AG04450 (cell line): ENCODE measurements around the gene TOLLIP. TPM values are rescaled to one million over a fixed set of nuclear protein-coding genes. Genes with fewer than 3 reads are reported as not detected.

Source experiments
- CTCF ChIA-PET: fragments of 300-600, 350-600 bp; formaldehyde crosslinking; extraction: SDS; loops from one replicate; lab custom pipeline; 2022; ENCODE audit warnings: antibody characterized with exemption, inconsistent platforms; lab: Charles Lee
- POLR2A ChIA-PET: fragments of 350-600 bp; formaldehyde crosslinking; extraction: SDS; loops from one replicate; lab custom pipeline; 2021; ENCODE audit warnings: antibody characterized with exemption, inconsistent platforms; lab: Yijun Ruan, JAX
- DNase-seq: peaks from one replicate; pipeline ENCODE4 v3.0.0-alpha.2; 2011; ENCODE audit warnings: low read depth, low spot score
- H3K27ac ChIP-seq: one replicate; pipeline ENCODE4 v1.5.1; 2012; ENCODE audit warnings: low read depth, low read length, control low read depth
- H3K27me3 ChIP-seq: one replicate; pipeline ENCODE4 v1.6.0; 2012; ENCODE audit warnings: low read length; ENCODE audit not compliant: control insufficient read depth, insufficient read depth
- H3K4me3 ChIP-seq: 2 replicates; pipeline ENCODE4 v1.5.1; 2011; ENCODE audit warnings: mild to moderate bottlenecking, low read depth, low read length, control low read depth
- H3K9me3 ChIP-seq: 2 replicates; pipeline ENCODE4 v1.5.1; 2012; ENCODE audit warnings: low read length; ENCODE audit not compliant: control insufficient read depth, insufficient read depth
- CTCF ChIP-seq: IDR thresholded peaks from 2 replicates; pipeline ENCODE4 v1.5.1; 2011; ENCODE audit warnings: low read depth, low read length, control low read depth, inconsistent platforms
- polyA plus RNA-seq: library from polyadenylated mRNA; depleted of rRNA; stranded (reverse); fragments of >200 nt; gene quantifications from 2 replicates; pipeline ENCODE4 v1.2.3, GENCODE V29; 2011

Gene TOLLIP
- polyA plus RNA-seq, 1 experiment, result 24.3 TPM

DNA sequence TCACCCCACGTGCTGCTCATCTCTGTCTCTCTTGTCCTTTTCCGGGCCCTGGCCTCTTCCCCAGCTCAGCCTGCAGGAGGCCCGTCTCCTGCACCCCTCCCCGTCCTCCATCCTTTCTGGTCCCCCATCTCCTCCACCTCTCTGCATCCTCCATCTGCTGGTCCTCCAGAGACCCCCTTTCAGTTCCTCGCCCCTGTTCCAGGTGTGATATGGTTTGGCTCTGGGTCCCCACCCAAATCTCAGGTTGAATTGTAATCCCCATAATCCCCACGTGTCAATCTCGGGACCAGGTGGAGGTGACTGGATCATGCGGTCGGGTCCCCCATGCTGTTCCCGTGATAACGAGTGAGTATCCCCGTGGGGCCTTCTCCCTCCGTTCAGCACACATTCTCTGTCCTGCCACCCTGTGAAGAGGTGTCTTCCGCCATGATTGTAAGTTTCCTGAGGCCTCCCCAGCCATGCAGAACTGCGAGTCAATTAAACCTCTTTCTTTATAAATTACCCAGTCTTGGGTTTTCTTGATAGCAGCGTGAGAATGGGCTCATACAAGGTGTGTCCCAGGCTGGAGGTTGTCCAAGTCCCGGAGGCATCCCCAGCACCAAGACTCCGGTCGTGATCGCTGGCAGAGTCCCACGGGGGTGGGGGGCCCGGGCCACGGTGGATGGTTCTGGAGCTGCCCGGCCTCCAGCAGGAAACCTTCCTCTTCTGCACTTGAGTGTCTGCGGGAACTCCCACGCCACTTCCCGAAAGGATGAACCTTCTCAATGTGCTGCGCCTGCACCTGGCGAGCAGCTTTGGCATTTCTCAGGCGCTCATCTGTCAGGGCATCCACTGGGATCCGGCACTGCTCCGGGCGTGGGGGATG lies 29.0 kb upstream of the TOLLIP start:
- Histone ChIP-seq H3K9me3 (peaks cover 9% of the 10 kb centered on the region; the same call in 1 of the 2 replicates), H3K27ac (no peak overlapping the region), H3K4me3 (no peak overlapping the region), H3K27me3 (peaks cover 7% of the 10 kb centered on the region)
- no peak for TF ChIP-seq CTCF
- POLR2A ChIA-PET, result interaction anchor here (0.6 kb wide), 1 partner anchor 277 kb away, joined by 3 read pairs; no protein-coding TSS in a partner anchor
- CTCF ChIA-PET, result no interaction called here
- no peak for DNase-seq

DNA sequence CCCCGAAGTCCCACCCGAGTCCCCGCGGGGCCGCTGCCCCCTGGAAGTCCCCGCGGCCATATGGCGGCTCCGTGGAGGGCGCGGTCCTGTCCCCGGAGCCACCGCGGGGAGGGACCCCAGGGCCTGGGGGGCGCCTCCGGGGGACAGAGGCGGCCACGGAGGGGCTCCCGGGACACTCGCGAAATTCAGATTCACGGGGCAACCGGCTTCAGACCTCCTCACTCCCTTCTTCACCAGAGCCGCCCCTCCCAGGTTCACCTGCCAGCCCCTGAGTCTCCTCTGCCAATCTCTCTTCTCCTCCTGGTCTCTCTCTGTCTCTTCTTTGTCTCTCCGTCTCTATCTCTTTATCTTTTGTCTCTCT lies 28.2 kb upstream of the TOLLIP start:
- DNase-seq, result no peak
- Histone ChIP-seq H3K27ac (no peak overlapping the region), H3K9me3 (peaks cover 11% of the 10 kb centered on the region; the same call in 1 of the 2 replicates), H3K27me3 (peaks cover 6% of the 10 kb centered on the region), H3K4me3 (no peak overlapping the region)
- TF ChIP-seq CTCF, result no peak
- ChIA-PET CTCF (no interaction called here), POLR2A (no interaction called here)

DNA sequence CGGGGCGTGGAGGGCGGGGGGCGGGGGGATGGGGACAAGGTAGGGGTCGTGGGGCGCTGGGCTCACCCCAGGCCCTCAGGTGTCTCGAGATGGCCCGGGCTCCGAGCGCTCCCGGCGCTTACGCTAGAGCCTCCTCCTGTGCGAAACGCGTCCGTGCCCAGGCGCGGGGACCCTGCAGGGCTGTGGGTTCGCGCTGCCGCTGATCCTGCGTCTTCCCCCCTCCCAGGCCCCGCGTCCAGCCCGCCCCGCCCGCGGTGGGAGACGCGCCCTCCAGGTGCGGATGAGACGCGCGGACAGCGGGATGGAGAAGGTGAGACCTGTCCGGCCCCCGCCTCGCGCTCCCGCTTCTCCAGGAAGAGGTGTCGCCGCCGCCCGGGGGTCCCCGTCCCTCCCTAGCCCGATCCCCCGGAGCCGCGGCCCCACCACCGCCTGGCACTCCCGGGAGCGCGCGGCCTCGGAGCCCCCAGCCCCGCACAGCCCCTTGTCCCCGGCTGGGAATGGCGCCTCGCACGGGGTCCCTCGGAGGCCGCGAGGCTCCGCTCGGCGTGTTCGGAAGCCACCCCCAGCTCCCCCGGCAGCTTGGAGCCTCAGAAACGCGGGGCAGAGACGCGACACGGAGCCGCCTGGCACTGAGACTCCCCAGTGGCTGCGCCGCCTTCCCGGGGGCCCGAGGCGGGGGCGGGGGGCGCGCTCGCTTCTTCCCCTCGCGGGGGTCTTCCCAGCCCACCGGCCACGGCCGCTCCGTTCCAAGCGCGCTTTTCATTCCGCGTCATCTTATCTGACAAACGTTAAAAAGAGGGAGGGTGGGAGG lies 27.6 kb upstream of the TOLLIP start:
- Histone ChIP-seq H3K27me3 (peaks cover 6% of the 10 kb centered on the region), H3K4me3 (no peak overlapping the region), H3K9me3 (peaks cover 11% of the 10 kb centered on the region; the same call in 1 of the 2 replicates), H3K27ac (no peak overlapping the region)
- ChIA-PET CTCF (no interaction called here), POLR2A (no interaction called here)
- TF ChIP-seq CTCF, result no peak
- no peak for DNase-seq

- CTCF ChIA-PET, result interaction anchor here (0.8 kb wide), 1 partner anchor 180 kb away, joined by 3 read pairs; no protein-coding TSS in a partner anchor
- POLR2A ChIA-PET, result interaction anchor here (1.0 kb wide), 2 partner anchors 9 to 238 kb away, joined by 3 to 7 read pairs; no protein-coding TSS in a partner anchor
- Histone ChIP-seq H3K4me3 (peak overlapping the region; percentile 61), H3K9me3 (peaks cover 11% of the 10 kb centered on the region; the same call in 1 of the 2 replicates), H3K27me3 (peaks cover 6% of the 10 kb centered on the region), H3K27ac (no peak overlapping the region)
- TF ChIP-seq CTCF, result no peak
- DNase-seq, result peak; percentile 36
Observed at GRCh38 chr11:1335811-1336761, 26.7 kb upstream of the TOLLIP start.
